Activated naive CD8-positive, alpha-beta T cell treated with anti-CD3 and anti-CD28 coated beads, Interleukin-2, amount 50 U/mL, for 16 hours (primary cell): ENCODE measurements around the gene GAGE12G.
"Not testable (repeated sequence)": the region's sequence is repeated elsewhere in the genome, so short reads cannot be mapped to it uniquely, and the experiment has no call there.

Source experiments
- DNase-seq: peaks from one replicate; pipeline ENCODE4 v3.0.0-alpha.2; 2020; ENCODE audit warnings: low read depth, low spot score

GAGE12G gene

GRCh38 chrX:49570100-49570499 is at the start of gene GAGE12G:
GAGE12G (plus strand) TSS chrX:49570400; CDS start chrX:49571555, 1,155 bp downstream.
- not testable (repeated sequence) for DNase-seq

- not testable (repeated sequence) for DNase-seq
Measured at GRCh38 chrX:49531877-49532276, 38.3 kb upstream of the GAGE12G start, which contains the start of gene GAGE12C. GAGE12C (plus strand) TSS chrX:49532177; CDS start chrX:49533332, 1,155 bp downstream.

GRCh38 chrX:49541433-49541832 is 28.8 kb upstream of the GAGE12G start, which contains the start of gene GAGE12D:
GAGE12D (plus strand) TSS chrX:49541733; CDS start chrX:49542888, 1,155 bp downstream.
- DNase-seq, result not testable (repeated sequence)

DNA sequence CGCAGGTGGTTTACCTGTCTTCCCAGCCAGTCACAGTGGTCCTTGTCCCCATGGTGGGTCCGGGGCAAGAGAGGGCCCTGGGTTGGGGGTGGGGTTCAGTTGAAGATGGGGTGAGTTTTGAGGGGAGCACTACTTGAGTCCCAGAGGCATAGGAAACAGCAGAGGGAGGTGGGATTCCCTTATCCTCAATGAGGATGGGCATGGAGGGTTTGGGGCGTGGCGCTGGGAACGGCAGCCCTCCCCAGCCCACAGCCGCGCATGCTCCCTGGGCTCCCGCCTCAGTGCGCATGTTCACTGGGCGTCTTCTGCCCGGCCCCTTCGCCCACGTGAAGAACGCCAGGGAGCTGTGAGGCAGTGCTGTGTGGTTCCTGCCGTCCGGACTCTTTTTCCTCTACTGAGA is 19.2 kb upstream of the GAGE12G start, which contains the start of gene GAGE12E:
TSS of gene GAGE12E (plus strand) at position 301 of the 400 bp plus-strand sequence. CDS start 1,155 bp downstream, outside the sequence.
- DNase-seq, result not testable (repeated sequence)

DNA sequence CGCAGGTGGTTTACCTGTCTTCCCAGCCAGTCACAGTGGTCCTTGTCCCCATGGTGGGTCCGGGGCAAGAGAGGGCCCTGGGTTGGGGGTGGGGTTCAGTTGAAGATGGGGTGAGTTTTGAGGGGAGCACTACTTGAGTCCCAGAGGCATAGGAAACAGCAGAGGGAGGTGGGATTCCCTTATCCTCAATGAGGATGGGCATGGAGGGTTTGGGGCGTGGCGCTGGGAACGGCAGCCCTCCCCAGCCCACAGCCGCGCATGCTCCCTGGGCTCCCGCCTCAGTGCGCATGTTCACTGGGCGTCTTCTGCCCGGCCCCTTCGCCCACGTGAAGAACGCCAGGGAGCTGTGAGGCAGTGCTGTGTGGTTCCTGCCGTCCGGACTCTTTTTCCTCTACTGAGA is 9.7 kb upstream of the GAGE12G start, which contains the start of gene GAGE12F:
TSS of gene GAGE12F (plus strand) at position 301 of the 400 bp plus-strand sequence. CDS start 1,155 bp downstream, outside the sequence.
- DNase-seq, result not testable (repeated sequence)

DNA sequence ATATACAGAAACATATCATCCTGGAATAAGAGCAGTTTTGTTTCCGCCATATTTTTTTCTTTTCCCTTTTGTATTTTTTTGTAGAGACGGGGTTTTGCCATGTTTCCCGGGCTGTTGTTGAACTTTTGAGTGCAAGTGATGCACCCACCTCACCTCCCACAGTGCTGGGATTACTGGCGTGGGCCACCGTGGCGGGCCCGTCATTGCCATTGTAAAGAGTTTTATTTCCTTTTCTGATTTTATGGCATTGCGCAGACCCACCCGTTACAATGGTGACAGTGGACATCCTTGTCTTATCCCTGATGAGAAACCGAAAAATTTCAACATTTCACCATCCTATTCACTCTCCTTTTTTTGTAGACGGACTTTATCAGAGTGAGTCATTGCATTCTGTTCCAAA is 1.5 kb upstream of the GAGE12G start:
- DNase-seq, result not testable (repeated sequence)

DNA sequence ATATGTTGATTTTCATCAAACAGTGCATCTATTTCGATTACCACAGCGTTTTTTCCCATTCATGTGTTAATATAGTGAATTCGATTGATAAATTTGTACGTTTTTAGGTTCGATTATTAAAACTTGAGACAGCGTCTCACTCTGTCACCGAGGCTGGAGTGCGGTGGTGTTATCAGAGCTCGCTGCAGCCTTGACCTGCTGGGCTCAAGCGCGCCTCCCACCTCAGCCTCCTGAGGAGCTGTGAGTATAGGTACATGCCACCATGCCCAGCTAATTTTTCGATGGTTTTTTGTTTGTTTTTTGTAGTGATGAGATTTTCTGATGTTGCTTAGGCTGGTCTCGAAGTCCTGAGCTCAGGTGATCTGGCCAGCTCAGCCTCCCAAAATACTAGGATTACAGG is 1.0 kb upstream of the GAGE12G start:
- not testable (repeated sequence) for DNase-seq

GRCh38 chrX:49579649-49580048 is 9.4 kb downstream of the GAGE12G start, which contains the start of gene GAGE12H:
GAGE12H (plus strand) TSS chrX:49579949; CDS start chrX:49581104, 1,155 bp downstream.
- DNase-seq, result not testable (repeated sequence)

- not testable (repeated sequence) for DNase-seq
Measured at GRCh38 chrX:49589196-49589595, 19.0 kb downstream of the GAGE12G start, which contains the start of gene GAGE2A. GAGE2A (plus strand) TSS chrX:49589496; CDS start chrX:49590651, 1,155 bp downstream.

DNA sequence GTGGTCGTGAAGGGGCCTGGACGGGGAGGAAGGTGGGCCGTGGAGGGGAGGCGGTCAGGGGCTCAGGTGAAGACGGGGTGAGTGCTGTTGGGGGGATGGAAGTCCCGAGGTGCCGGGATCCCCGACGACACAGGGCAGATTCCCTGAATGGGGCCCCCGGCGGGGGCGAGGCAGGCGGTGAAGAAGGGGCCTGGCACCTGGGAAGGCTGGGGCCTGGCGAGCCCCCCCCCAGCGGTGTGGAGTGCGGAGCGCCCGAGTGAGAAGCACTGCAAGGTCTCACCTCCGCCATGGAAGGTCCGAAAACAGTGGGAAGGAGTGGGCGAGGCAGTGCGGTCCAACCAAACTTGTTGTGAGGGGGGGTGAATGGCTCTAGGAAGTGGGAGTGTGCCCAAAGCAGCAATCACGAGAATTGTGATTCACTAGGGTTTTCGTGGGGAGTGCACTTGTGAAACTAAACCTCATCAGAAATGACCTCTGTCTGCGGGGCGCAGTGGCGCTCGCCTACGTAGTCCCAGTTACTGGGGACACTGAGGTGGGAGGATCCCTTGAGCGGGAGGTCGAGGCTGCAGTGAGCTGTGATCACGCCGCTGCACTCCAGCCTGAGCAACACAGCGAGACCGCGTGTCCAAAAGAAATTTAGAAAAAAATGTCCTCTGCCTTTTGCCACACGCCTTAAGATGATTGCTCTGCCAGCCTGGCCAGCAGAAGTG is 19.7 kb downstream of the GAGE12G start:
- not testable (repeated sequence) for DNase-seq

DNA sequence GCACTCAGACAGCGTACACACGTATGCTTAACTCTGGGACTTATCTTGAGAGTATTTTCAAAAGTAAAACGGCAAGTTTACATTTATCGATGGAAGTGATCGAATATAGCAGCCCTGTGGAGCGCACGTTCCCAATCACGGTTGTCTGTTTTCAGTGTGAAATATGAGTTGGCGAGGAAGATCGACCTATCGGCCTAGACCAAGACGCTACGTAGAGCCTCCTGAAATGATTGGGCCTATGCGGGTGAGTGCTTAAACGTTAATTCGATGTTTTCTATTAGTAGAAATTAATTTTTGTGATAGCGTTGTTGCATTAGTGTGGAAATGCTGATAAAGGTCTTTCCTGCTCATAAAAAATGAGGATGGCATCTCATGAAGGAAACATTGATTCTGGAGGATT is 20.3 kb downstream of the GAGE12G start:
- not testable (repeated sequence) for DNase-seq

DNA sequence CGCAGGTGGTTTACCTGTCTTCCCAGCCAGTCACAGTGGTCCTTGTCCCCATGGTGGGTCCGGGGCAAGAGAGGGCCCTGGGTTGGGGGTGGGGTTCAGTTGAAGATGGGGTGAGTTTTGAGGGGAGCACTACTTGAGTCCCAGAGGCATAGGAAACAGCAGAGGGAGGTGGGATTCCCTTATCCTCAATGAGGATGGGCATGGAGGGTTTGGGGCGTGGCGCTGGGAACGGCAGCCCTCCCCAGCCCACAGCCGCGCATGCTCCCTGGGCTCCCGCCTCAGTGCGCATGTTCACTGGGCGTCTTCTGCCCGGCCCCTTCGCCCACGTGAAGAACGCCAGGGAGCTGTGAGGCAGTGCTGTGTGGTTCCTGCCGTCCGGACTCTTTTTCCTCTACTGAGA is 28.5 kb downstream of the GAGE12G start, which contains the start of gene GAGE1:
TSS of gene GAGE1 (plus strand) at position 301 of the 400 bp plus-strand sequence. CDS start 1,155 bp downstream, outside the sequence.
- DNase-seq, result not testable (repeated sequence)

- DNase-seq, result no peak
Measured at GRCh38 chrX:49610718-49611310, 40.6 kb downstream of the GAGE12G start.

DNA sequence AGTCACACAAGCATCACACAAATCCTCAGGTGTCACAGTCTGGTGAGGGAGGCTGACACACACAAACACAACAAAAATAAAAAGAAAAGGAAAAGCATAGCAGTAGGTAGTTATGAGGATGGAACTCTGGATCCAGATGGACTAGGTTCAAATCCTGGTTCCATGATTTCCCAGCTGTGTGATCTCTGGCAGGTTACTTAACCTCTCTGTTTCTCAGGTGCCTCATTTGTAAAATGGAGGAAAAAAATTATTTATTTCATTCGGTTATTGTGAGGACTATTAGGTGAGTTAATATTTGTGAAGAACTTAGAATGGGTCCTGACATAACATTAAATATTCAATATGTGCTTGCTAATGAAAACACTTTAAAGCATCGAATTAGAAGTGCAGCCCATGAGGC is 48.4 kb downstream of the GAGE12G start:
- no peak for DNase-seq
